Right atrium auricular region (tissue), 2 donors: Measurements from ENCODE around the gene C1QTNF5. TPM values are rescaled to one million over a fixed set of nuclear protein-coding genes. Genes with fewer than 3 reads are reported as not detected.
A peak's percentile ranks its signal among the peaks of the same experiment; 100 is the strongest.

Source experiments
- DNase-seq: peaks from one replicate; pipeline ENCODE4 v3.0.0-alpha.2; 2019; ENCODE audit warnings: low spot score
- H3K27ac ChIP-seq, 2 donors: fragments of 200-600 bp; sonication (generic); 1 replicate in 1 of 2; 2 replicates in 1 of 2; pipeline ENCODE4 v1.5.1; 2016 to 2019
- H3K27me3 ChIP-seq, 2 donors: fragments of 200-600 bp; sonication (generic); one replicate each; pipeline versions ENCODE4 v1.5.1 to v1.6.0; 2017 to 2019
- H3K36me3 ChIP-seq: fragments of 200-600 bp; sonication (generic); one replicate; pipeline ENCODE4 v1.5.1; 2016
- H3K4me1 ChIP-seq, 2 donors: fragments of 200-600 bp; sonication (generic); one replicate each; pipeline versions ENCODE4 v1.5.1 to v1.6.0; 2017 to 2019
- H3K4me3 ChIP-seq, 2 donors: fragments of 200-600 bp; sonication (generic); 1 replicate in 1 of 2; 2 replicates in 1 of 2; pipeline ENCODE4 v1.5.1; 2017 to 2019; ENCODE audit warnings: mild to moderate bottlenecking in 1 of 2, moderate library complexity in 1 of 2
- H3K9me3 ChIP-seq, 2 donors: fragments of 200-600 bp; sonication (generic); one replicate each; pipeline ENCODE4 v1.5.1; 2019
- CTCF ChIP-seq, 2 donors: fragments of 200-600 bp; sonication (generic); IDR thresholded peaks; one replicate each; pipeline ENCODE4 v1.5.1; 2019; ENCODE audit warnings: antibody characterized with exemption in 2 of 2
- total RNA-seq, 2 donors: library from RNA; depleted of rRNA; stranded (reverse); fragments of >200 nt; gene quantifications; one replicate each; pipeline ENCODE4 v1.1.0, GENCODE V29; 2016

Gene C1QTNF5
- total RNA-seq, 2 donors from 2014 or later: 41.4 to 47.4 TPM

DNA sequence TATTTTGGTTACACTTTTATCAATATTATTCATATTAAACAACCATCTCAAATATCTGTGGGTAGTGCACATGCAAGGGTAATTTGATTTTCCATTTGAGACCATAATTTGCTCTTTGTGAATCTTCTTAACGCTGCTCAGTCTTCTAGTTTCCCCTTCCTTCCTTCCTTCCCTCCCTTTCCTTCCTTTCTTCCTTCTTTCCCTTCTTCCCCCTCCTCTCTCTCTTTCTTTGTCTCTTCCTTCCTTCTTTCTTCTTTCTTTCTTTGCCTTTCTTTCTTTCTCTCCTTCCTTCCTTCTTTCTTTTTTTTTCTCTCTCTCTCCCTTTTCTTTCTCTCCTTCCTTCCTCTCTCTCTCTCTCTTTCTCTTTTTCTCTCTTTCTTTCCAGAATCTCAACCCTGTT, 10.4 kb downstream of the C1QTNF5 start:
- no peak overlapping the region for H3K4me3 ChIP-seq
- no peak overlapping the region for H3K27ac ChIP-seq
- no peaks in the 10 kb centered on the region for H3K9me3 ChIP-seq
- no peaks in the 10 kb centered on the region for H3K36me3 ChIP-seq
- no peak for TF ChIP-seq CTCF (IDR thresholded peaks at IDR 0.05)
- no peak for DNase-seq
- H3K27me3 ChIP-seq: no peaks in the 10 kb centered on the region
- H3K4me1 ChIP-seq: peaks cover 0 to 7% of the 10 kb centered on the region in 2 donors

GRCh38 chr11:119329320-119329719, 11.4 kb downstream of the C1QTNF5 start:
- no peaks in the 10 kb centered on the region for H3K36me3 ChIP-seq
- H3K9me3 ChIP-seq: no peaks in the 10 kb centered on the region
- no peak for TF ChIP-seq CTCF (IDR thresholded peaks at IDR 0.05)
- H3K27me3 ChIP-seq: no peaks in the 10 kb centered on the region
- no peak overlapping the region for H3K4me3 ChIP-seq
- no peaks in the 10 kb centered on the region for H3K4me1 ChIP-seq
- no peak for DNase-seq
- H3K27ac ChIP-seq: no peak overlapping the region

GRCh38 chr11:119324189-119324588, 16.5 kb downstream of the C1QTNF5 start:
- no peaks in the 10 kb centered on the region for H3K9me3 ChIP-seq
- no peak for TF ChIP-seq CTCF (IDR thresholded peaks at IDR 0.05)
- H3K4me3 ChIP-seq: no peak overlapping the region
- DNase-seq: no peak
- no peaks in the 10 kb centered on the region for H3K27me3 ChIP-seq
- H3K36me3 ChIP-seq: no peaks in the 10 kb centered on the region
- H3K27ac ChIP-seq: no peak overlapping the region
- peaks cover 0 to 34% of the 10 kb centered on the region in 2 donors for H3K4me1 ChIP-seq

GRCh38 chr11:119323532-119324033, 17.1 kb downstream of the C1QTNF5 start:
- TF ChIP-seq CTCF (IDR thresholded peaks at IDR 0.05): peak; percentile 68 to 85
- DNase-seq: peak; percentile 82
- Histone ChIP-seq H3K36me3 (no peaks in the 10 kb centered on the region), H3K4me3 (no peak overlapping the region), H3K4me1 (peaks cover 0 to 40% of the 10 kb centered on the region in 2 donors), H3K27ac (no peak overlapping the region), H3K9me3 (no peaks in the 10 kb centered on the region), H3K27me3 (no peaks in the 10 kb centered on the region)

GRCh38 chr11:119322921-119323531, 17.7 kb downstream of the C1QTNF5 start:
- TF ChIP-seq CTCF (IDR thresholded peaks at IDR 0.05): no peak
- Histone ChIP-seq H3K36me3 (no peaks in the 10 kb centered on the region), H3K27ac (peak overlapping the region in 1 of 2 donors; percentile 99), H3K4me3 (no peak overlapping the region), H3K9me3 (no peaks in the 10 kb centered on the region), H3K27me3 (no peaks in the 10 kb centered on the region), H3K4me1 (peaks cover 0 to 46% of the 10 kb centered on the region in 2 donors)
- DNase-seq: no peak

DNA sequence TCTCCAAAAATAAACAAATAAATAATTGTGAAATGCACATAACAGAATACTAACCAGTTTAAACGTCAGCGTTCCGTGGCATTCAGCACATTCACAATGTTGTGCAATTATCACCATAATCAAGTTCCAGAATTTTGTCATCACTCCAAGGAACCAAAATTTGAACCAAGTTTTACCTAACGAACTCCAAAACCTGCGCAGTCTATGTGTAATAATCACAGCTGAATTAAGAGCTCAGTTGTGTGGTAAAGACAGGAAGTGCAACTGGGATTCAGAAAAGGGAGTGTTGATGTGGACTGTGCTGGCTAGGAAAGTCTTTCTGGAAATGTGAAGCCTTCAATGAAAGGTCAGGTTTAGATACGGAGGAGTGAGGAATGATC, 18.3 kb downstream of the C1QTNF5 start:
- Histone ChIP-seq H3K27ac (peak overlapping the region; percentile 98 to 99), H3K27me3 (no peaks in the 10 kb centered on the region), H3K4me1 (peaks cover 0 to 52% of the 10 kb centered on the region in 2 donors), H3K4me3 (no peak overlapping the region), H3K36me3 (no peaks in the 10 kb centered on the region), H3K9me3 (no peaks in the 10 kb centered on the region)
- TF ChIP-seq CTCF (IDR thresholded peaks at IDR 0.05): no peak
- no peak for DNase-seq
